ENCODE measurements around the gene MIGA1. TPM values are rescaled to one million over a fixed set of nuclear protein-coding genes. Genes with fewer than 3 reads are reported as not detected.

The MIGA1 gene
- total RNA-seq, 2 experiments from 2014 or later = 12.2 to 15.8 TPM

DNA sequence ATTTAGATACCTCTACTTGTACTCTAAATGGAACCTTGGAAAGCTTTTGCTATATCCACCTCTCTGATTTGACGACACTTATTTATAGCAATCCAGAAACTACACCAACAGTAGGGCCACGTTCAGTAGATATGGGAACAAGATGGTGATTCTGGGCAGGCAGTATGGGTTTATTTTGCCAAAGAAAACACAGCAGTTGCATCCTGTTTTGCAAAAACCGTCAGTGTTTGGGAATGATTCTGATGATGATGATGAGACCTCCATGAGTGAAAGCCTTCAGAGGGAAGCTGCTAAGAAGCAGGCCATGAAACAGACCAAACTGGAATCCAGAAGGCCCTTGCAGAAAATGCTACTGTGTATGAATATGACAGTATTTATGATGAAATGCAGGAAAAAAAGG lies 67.5 kb downstream of the MIGA1 start:
- Mint-ChIP-seq H3K4me3 (no peak overlapping the region), H3K9me3 (no peaks in the 10 kb centered on the region), H3K36me3 (ENCODE audit: low read depth) (peaks cover 54% of the 10 kb centered on the region), H3K27me3 (no peaks in the 10 kb centered on the region), H3K27ac (no peak overlapping the region), H3K4me1 (ENCODE audit: low read depth) (peaks cover 4% of the 10 kb centered on the region)
- POLR2A ChIA-PET = no interaction called here
- intact Hi-C loops (cut with DNase I, micrococcal nuclease) = no loop called here
- DNase-seq = no peak
- Histone ChIP-seq H3K4me1 (ENCODE audit: insufficient read depth, low read length) (no peaks in the 10 kb centered on the region), H3K4me3 (ENCODE audit: low read length) (no peak overlapping the region), H3K27me3 (ENCODE audit: control insufficient read depth in 1 of 2, insufficient read depth in 2 of 2, low read length in 2 of 2) (no peaks in the 10 kb centered on the region), H3K9me3 (ENCODE audit: control insufficient read depth in 1 of 2, insufficient read depth in 1 of 2, low read length in 2 of 2) (no peaks in the 10 kb centered on the region), H3K36me3 (ENCODE audit: insufficient read depth, low read length) (peaks cover 32% of the 10 kb centered on the region), H3K27ac (ENCODE audit: low read depth in 1 of 2, low read length in 2 of 2) (no peak overlapping the region)
- no peak for ATAC-seq (ENCODE audit: poor library complexity)
- TF ChIP-seq, protein P1, sequence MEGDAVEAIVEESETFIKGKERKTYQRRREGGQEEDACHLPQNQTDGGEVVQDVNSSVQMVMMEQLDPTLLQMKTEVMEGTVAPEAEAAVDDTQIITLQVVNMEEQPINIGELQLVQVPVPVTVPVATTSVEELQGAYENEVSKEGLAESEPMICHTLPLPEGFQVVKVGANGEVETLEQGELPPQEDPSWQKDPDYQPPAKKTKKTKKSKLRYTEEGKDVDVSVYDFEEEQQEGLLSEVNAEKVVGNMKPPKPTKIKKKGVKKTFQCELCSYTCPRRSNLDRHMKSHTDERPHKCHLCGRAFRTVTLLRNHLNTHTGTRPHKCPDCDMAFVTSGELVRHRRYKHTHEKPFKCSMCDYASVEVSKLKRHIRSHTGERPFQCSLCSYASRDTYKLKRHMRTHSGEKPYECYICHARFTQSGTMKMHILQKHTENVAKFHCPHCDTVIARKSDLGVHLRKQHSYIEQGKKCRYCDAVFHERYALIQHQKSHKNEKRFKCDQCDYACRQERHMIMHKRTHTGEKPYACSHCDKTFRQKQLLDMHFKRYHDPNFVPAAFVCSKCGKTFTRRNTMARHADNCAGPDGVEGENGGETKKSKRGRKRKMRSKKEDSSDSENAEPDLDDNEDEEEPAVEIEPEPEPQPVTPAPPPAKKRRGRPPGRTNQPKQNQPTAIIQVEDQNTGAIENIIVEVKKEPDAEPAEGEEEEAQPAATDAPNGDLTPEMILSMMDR (IDR thresholded peaks at IDR 0.05) = no peak
- CTCF ChIA-PET = no interaction called here

DNA sequence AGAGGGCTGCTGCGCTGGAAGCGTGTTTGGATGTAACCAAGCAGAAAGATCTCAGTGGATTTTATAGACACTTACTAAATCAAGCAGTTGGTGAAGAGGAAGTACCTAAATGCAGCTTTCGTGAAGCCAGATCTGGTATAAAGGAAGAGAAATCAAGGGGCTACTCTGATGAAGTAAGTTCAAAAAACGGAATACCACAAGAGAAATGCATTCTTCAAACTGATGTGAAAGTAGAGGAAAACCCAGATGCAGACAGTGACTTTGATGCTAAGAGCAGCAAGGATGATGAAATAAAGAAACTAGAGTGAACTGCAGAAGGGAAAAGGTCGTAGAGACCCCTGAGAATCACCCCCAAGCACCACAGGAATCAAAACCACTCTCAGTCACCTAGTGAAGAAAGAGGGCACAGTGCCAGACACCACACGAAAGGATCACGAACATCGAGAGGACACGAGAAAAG lies 68.2 kb downstream of the MIGA1 start:
- no peaks in the 10 kb centered on the region for H3K9me3 Mint-ChIP-seq
- peaks cover 53% of the 10 kb centered on the region for H3K36me3 Mint-ChIP-seq (ENCODE audit: low read depth)
- CTCF ChIA-PET = no interaction called here
- Histone ChIP-seq H3K27me3 (ENCODE audit: control insufficient read depth in 1 of 2, insufficient read depth in 2 of 2, low read length in 2 of 2) (no peaks in the 10 kb centered on the region), H3K27ac (ENCODE audit: low read depth in 1 of 2, low read length in 2 of 2) (no peak overlapping the region), H3K4me3 (ENCODE audit: low read length) (no peak overlapping the region), H3K36me3 (ENCODE audit: insufficient read depth, low read length) (peaks cover 32% of the 10 kb centered on the region), H3K9me3 (ENCODE audit: control insufficient read depth in 1 of 2, insufficient read depth in 1 of 2, low read length in 2 of 2) (no peaks in the 10 kb centered on the region), H3K4me1 (ENCODE audit: insufficient read depth, low read length) (no peaks in the 10 kb centered on the region)
- intact Hi-C loops (cut with DNase I, micrococcal nuclease) = no loop called here
- peaks cover 4% of the 10 kb centered on the region for H3K4me1 Mint-ChIP-seq (ENCODE audit: low read depth)
- ATAC-seq (ENCODE audit: poor library complexity) (no peak), DNase-seq (no peak)
- TF ChIP-seq, protein P1 (IDR thresholded peaks at IDR 0.05) = no peak
- POLR2A ChIA-PET = no interaction called here
- H3K4me3 Mint-ChIP-seq = no peak overlapping the region
- no peak overlapping the region for H3K27ac Mint-ChIP-seq
- H3K27me3 Mint-ChIP-seq = no peaks in the 10 kb centered on the region

DNA sequence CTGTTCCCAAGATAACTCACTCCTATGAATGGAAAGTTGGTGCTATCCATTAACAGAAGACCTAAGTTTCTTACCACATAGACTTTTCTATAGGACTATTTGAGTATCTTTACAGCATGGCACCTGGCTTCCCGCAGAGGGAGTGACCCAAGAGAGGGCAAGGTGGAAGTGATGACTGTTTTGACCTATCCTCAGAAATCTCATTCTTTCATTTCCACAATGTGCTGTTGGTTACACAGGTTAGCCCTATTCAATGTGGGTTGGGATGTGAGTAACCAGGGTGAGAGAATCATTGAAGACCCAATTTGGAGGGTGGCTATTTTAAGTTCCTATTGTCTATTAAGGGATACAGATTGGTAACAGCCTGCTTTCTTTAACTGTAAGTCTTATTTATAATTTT lies 70.6 kb downstream of the MIGA1 start:
- H3K27me3 ChIP-seq (ENCODE audit: control insufficient read depth in 1 of 2, insufficient read depth in 2 of 2, low read length in 2 of 2) = no peaks in the 10 kb centered on the region
- no peaks in the 10 kb centered on the region for H3K4me1 ChIP-seq (ENCODE audit: insufficient read depth, low read length)
- Mint-ChIP-seq H3K27ac (no peak overlapping the region), H3K4me3 (no peak overlapping the region), H3K4me1 (ENCODE audit: low read depth) (peaks cover 4% of the 10 kb centered on the region), H3K27me3 (no peaks in the 10 kb centered on the region), H3K36me3 (ENCODE audit: low read depth) (peaks cover 54% of the 10 kb centered on the region), H3K9me3 (peaks cover 5% of the 10 kb centered on the region)
- no peak overlapping the region for H3K27ac ChIP-seq (ENCODE audit: low read depth in 1 of 2, low read length in 2 of 2)
- ATAC-seq (ENCODE audit: poor library complexity) (no peak), DNase-seq (no peak)
- POLR2A ChIA-PET = no interaction called here
- TF ChIP-seq, protein P1 (IDR thresholded peaks at IDR 0.05) = no peak
- H3K9me3 ChIP-seq (ENCODE audit: control insufficient read depth in 1 of 2, insufficient read depth in 1 of 2, low read length in 2 of 2) = peaks cover 0 to 4% of the 10 kb centered on the region in 2 experiments
- intact Hi-C loops (cut with DNase I, micrococcal nuclease) = no loop called here
- CTCF ChIA-PET = no interaction called here
- no peak overlapping the region for H3K4me3 ChIP-seq (ENCODE audit: low read length)
- H3K36me3 ChIP-seq (ENCODE audit: insufficient read depth, low read length) = peaks cover 16% of the 10 kb centered on the region

Measured in CD4-positive, alpha-beta T cell (primary cell).